Right kidney (tissue), 1 donor: ENCODE results near the gene THAP9.

Source experiments
- DNase-seq: peaks from one replicate; pipeline ENCODE4 v3.0.0-alpha.2; 2016

The THAP9 gene

GRCh38 chr4:82948647-82949204 is 48.2 kb downstream of the THAP9 start:
- DNase-seq = no peak

- DNase-seq = no peak
Measured at GRCh38 chr4:82951196-82951595, 50.7 kb downstream of the THAP9 start.

- no peak for DNase-seq
Measured at GRCh38 chr4:82954212-82954611, 53.7 kb downstream of the THAP9 start.

GRCh38 chr4:82957045-82957444 is 56.5 kb downstream of the THAP9 start:
- no peak for DNase-seq

- DNase-seq = no peak
Measured at GRCh38 chr4:82965763-82966162, 65.2 kb downstream of the THAP9 start.

GRCh38 chr4:82968972-82969371 is 68.4 kb downstream of the THAP9 start:
- DNase-seq = no peak

GRCh38 chr4:82969414-82969813 is 68.9 kb downstream of the THAP9 start:
- no peak for DNase-seq
